HUES64 (cell line): ENCODE measurements around the gene CACNA2D1.

Experiments
- H3K27ac ChIP-seq: 2 replicates; pipeline ENCODE4 v1.7.0; 2013; ENCODE audit warnings: low read depth, low read length, inconsistent platforms
- H3K27me3 ChIP-seq: 2 replicates; pipeline ENCODE4 v1.6.1; 2013; ENCODE audit warnings: mild to moderate bottlenecking, low read length; ENCODE audit not compliant: insufficient read depth
- H3K36me3 ChIP-seq: 2 replicates; pipeline ENCODE4 v1.6.1; 2013; ENCODE audit warnings: mild to moderate bottlenecking, low read length; ENCODE audit not compliant: insufficient read depth
- H3K4me1 ChIP-seq: 2 replicates; pipeline ENCODE4 v1.6.1; 2013; ENCODE audit warnings: mild to moderate bottlenecking, low read length, moderate library complexity; ENCODE audit not compliant: insufficient read depth
- H3K4me3 ChIP-seq: 2 replicates; pipeline ENCODE4 v1.5.1; 2013; ENCODE audit warnings: mild to moderate bottlenecking, low read length, moderate library complexity
- H3K9ac ChIP-seq: 2 replicates; pipeline ENCODE4 v1.6.1; 2013; ENCODE audit warnings: mild to moderate bottlenecking, low read depth, low read length
- H3K9me3 ChIP-seq: 2 replicates; pipeline ENCODE4 v1.6.1; 2013; ENCODE audit warnings: low read depth, low read length; ENCODE audit not compliant: insufficient read depth
- WGBS: fragments of 150-250, 120-280 bp; methylation state at CpG from one replicate; pipeline ENCODE4 v1.1.7; 2013; ENCODE audit warnings: missing lambda C conversion rate; 5-methylcytosine and 5-hydroxymethylcytosine counted together

CACNA2D1 gene

GRCh38 chr7:81924494-81924893 lies 519.1 kb downstream of the CACNA2D1 start:
- no peaks in the 10 kb centered on the region for H3K27me3 ChIP-seq
- H3K4me3 ChIP-seq, result no peak overlapping the region
- H3K36me3 ChIP-seq, result no peaks in the 10 kb centered on the region
- no peak overlapping the region for H3K27ac ChIP-seq
- H3K4me1 ChIP-seq, result peaks cover 14% of the 10 kb centered on the region
- no peak overlapping the region for H3K9ac ChIP-seq
- WGBS, result 85% methylated on average over 2 of the region's 2 CpGs
- H3K9me3 ChIP-seq, result no peaks in the 10 kb centered on the region

DNA sequence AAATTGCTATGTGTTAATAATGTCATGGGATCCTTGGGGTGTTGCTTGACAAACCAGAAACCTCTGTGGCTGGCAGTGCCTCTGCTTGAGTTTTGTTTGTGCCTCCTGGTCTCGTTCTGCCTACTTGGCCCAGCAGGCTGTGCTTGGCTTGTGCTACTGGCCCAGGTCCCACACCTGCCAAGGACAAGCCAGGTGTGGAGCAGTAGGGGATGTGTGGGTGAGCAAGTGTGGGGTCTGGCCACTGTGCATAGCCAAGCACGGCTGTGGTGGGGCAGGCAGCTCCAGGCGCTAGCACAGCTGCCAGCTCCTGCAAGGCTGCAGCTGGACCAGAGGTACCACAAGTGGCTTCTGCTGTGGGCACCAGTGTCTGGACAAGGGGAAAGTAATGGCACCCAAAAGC lies 524.1 kb downstream of the CACNA2D1 start:
- Histone ChIP-seq H3K36me3 (no peaks in the 10 kb centered on the region), H3K4me3 (no peak overlapping the region), H3K9ac (no peak overlapping the region), H3K27ac (no peak overlapping the region), H3K27me3 (no peaks in the 10 kb centered on the region), H3K4me1 (peaks cover 10% of the 10 kb centered on the region), H3K9me3 (no peaks in the 10 kb centered on the region)
- WGBS, result 93% methylated on average over 3 of the region's 3 CpGs

GRCh38 chr7:81908220-81908619 lies 535.4 kb downstream of the CACNA2D1 start:
- no peaks in the 10 kb centered on the region for H3K36me3 ChIP-seq
- no peaks in the 10 kb centered on the region for H3K4me1 ChIP-seq
- WGBS, result 91% methylated on average over 2 of the region's 2 CpGs
- no peaks in the 10 kb centered on the region for H3K9me3 ChIP-seq
- H3K4me3 ChIP-seq, result no peak overlapping the region
- H3K9ac ChIP-seq, result no peak overlapping the region
- no peaks in the 10 kb centered on the region for H3K27me3 ChIP-seq
- no peak overlapping the region for H3K27ac ChIP-seq

- WGBS, result 97% methylated on average over 2 of the region's 2 CpGs
- Histone ChIP-seq H3K4me1 (no peaks in the 10 kb centered on the region), H3K9ac (no peak overlapping the region), H3K4me3 (no peak overlapping the region), H3K9me3 (peaks cover 4% of the 10 kb centered on the region; the same call in 1 of the 2 replicates), H3K27ac (no peak overlapping the region), H3K27me3 (no peaks in the 10 kb centered on the region), H3K36me3 (no peaks in the 10 kb centered on the region)
These were observed 540.5 kb downstream of the CACNA2D1 start for GRCh38 chr7:81903115-81903514.

GRCh38 chr7:81902536-81902935 lies 541.0 kb downstream of the CACNA2D1 start:
- no peaks in the 10 kb centered on the region for H3K36me3 ChIP-seq
- H3K27ac ChIP-seq, result no peak overlapping the region
- peaks cover 4% of the 10 kb centered on the region; the same call in 1 of the 2 replicates for H3K9me3 ChIP-seq
- WGBS, result 81% methylated on average over 3 of the region's 3 CpGs
- H3K4me3 ChIP-seq, result no peak overlapping the region
- H3K9ac ChIP-seq, result no peak overlapping the region
- H3K27me3 ChIP-seq, result no peaks in the 10 kb centered on the region
- H3K4me1 ChIP-seq, result no peaks in the 10 kb centered on the region
